Measurements from ENCODE around the gene PREP.

GRCh38 chr6:105345506-105345905 lies 57.4 kb downstream of the PREP start:
- TF ChIP-seq POLR2A (IDR thresholded peaks at IDR 0.05; ENCODE audit: low read length) = no peak
- TF ChIP-seq GATA1 (IDR thresholded peaks at IDR 0.05; ENCODE audit: low read depth, low read length) = no peak
